ENCODE measurements around the gene KAT6B. TPM values are rescaled to one million over a fixed set of nuclear protein-coding genes. Genes with fewer than 3 reads are reported as not detected.

Gene KAT6B
- polyA plus RNA-seq, 2 donors, result 4.7 to 6.7 TPM

DNA sequence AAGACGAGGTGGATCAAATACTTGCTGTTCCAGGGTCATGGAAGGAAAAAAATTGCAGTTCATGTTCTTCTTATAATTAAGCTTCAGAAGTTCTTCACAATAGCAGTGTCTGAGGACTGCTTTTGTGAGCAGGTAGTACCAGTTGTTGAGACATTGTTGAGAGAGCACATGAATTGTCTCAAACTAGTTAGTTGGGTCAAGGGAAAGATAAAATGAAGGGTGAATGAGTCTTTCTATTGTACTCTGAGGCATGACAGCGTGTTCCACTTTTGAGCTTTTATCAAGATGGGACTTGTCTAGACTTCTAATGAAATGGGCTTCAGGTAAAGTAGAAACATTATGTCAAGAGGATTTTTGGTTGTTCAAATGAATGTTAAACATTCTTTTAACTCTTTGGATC, 26.0 kb downstream of the KAT6B start:
- Histone ChIP-seq H3K9me3 (ENCODE audit: control insufficient read depth in 2 of 2, insufficient read depth in 1 of 2, low read depth in 1 of 2, low read length in 1 of 2) (no peaks in the 10 kb centered on the region), H3K27me3 (ENCODE audit: control insufficient read depth in 1 of 2, insufficient read depth in 2 of 2, low read length in 2 of 2) (no peaks in the 10 kb centered on the region), H3K27ac (ENCODE audit: low read depth in 2 of 2, low read length in 1 of 2) (peak overlapping the region in 1 of 2 donors; percentile 31), H3K36me3 (ENCODE audit: control insufficient read depth in 2 of 2, insufficient read depth in 2 of 2, low read length in 1 of 2) (no peaks in the 10 kb centered on the region), H3K4me3 (ENCODE audit: low read depth in 1 of 2, low read length in 2 of 2) (no peak overlapping the region), H3K4me1 (ENCODE audit: control insufficient read depth in 2 of 2, insufficient read depth in 2 of 2, low read length in 1 of 2) (peaks cover 0 to 6% of the 10 kb centered on the region in 2 donors)
- 43 to 50% methylated on average over 2 of the region's 2 CpGs for WGBS, 2 donors

DNA sequence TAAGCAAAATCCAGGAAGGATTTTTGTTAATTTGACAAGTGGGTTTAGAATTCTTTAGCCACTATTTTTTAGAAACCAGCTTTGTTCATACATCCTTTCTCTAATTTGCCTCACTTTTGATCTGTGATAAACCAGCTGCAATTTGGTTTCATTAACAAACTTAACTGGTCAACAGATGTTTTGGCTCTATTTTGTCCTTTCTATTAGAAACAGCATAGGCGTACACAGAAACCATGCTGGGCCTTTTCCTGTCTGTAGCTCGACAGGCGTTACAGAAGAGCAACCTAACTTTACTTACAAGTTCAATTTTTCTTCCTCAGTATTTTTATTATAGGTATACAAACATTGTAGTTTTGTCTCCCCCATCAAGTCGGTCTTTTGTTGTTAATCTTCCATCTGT, 28.2 kb downstream of the KAT6B start:
- H3K27ac ChIP-seq (ENCODE audit: low read depth in 2 of 2, low read length in 1 of 2), result peak overlapping the region in 1 of 2 donors; percentile 63
- no peaks in the 10 kb centered on the region for H3K27me3 ChIP-seq (ENCODE audit: control insufficient read depth in 1 of 2, insufficient read depth in 2 of 2, low read length in 2 of 2)
- no peak overlapping the region for H3K4me3 ChIP-seq (ENCODE audit: low read depth in 1 of 2, low read length in 2 of 2)
- no peaks in the 10 kb centered on the region for H3K36me3 ChIP-seq (ENCODE audit: control insufficient read depth in 2 of 2, insufficient read depth in 2 of 2, low read length in 1 of 2)
- 48 to 60% methylated on average over 4 of the region's 4 CpGs for WGBS, 2 donors
- peaks cover 0 to 6% of the 10 kb centered on the region in 2 donors for H3K4me1 ChIP-seq (ENCODE audit: control insufficient read depth in 2 of 2, insufficient read depth in 2 of 2, low read length in 1 of 2)
- no peaks in the 10 kb centered on the region for H3K9me3 ChIP-seq (ENCODE audit: control insufficient read depth in 2 of 2, insufficient read depth in 1 of 2, low read depth in 1 of 2, low read length in 1 of 2)

DNA sequence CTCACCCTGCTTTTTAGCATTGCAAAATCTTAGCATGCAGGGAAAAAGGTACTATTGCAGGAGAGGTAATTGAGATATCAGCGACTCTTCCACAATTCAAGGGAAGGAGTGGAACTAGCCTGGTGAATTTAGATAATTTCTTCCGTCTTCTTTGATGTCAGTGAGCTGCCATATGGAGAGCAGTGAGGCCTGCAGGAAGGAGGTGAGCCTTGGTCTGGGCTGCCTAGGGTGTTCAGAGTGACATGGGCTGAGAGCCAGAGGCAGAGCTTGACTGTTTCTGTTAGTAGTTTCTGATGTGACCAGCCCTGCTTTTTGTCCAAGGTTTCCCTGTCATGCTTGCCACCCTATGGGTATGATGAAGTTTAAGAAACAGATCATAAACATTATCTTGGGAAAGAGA, 28.6 kb downstream of the KAT6B start:
- no peaks in the 10 kb centered on the region for H3K36me3 ChIP-seq (ENCODE audit: control insufficient read depth in 2 of 2, insufficient read depth in 2 of 2, low read length in 1 of 2)
- 50 to 51% methylated on average over 2 of the region's 2 CpGs for WGBS, 2 donors
- H3K4me1 ChIP-seq (ENCODE audit: control insufficient read depth in 2 of 2, insufficient read depth in 2 of 2, low read length in 1 of 2), result peaks cover 0 to 6% of the 10 kb centered on the region in 2 donors
- no peak overlapping the region for H3K4me3 ChIP-seq (ENCODE audit: low read depth in 1 of 2, low read length in 2 of 2)
- no peaks in the 10 kb centered on the region for H3K27me3 ChIP-seq (ENCODE audit: control insufficient read depth in 1 of 2, insufficient read depth in 2 of 2, low read length in 2 of 2)
- no peaks in the 10 kb centered on the region for H3K9me3 ChIP-seq (ENCODE audit: control insufficient read depth in 2 of 2, insufficient read depth in 1 of 2, low read depth in 1 of 2, low read length in 1 of 2)
- H3K27ac ChIP-seq (ENCODE audit: low read depth in 2 of 2, low read length in 1 of 2), result peak overlapping the region; percentile 63 to 81

DNA sequence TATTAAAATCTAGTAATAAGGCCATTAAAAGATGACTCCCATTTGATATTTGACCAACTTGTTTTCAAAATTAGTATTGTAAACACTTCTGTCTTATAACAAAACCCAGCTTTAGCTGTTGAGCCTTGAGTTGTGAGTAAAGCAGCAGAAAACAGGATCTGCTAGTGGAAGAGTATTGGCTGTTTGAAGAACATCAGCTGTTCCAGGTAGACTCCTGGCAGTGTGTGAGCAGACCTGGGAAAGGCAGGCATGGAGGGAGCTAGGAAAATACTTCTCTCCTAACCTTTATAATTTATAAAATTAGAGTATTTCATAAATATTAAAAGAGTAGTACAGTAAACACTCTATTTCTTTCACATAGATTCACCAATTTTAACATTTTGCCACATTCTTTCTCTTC, 29.0 kb downstream of the KAT6B start:
- H3K27me3 ChIP-seq (ENCODE audit: control insufficient read depth in 1 of 2, insufficient read depth in 2 of 2, low read length in 2 of 2), result no peaks in the 10 kb centered on the region
- H3K9me3 ChIP-seq (ENCODE audit: control insufficient read depth in 2 of 2, insufficient read depth in 1 of 2, low read depth in 1 of 2, low read length in 1 of 2), result no peaks in the 10 kb centered on the region
- H3K27ac ChIP-seq (ENCODE audit: low read depth in 2 of 2, low read length in 1 of 2), result peak overlapping the region in 1 of 2 donors; percentile 49
- H3K4me1 ChIP-seq (ENCODE audit: control insufficient read depth in 2 of 2, insufficient read depth in 2 of 2, low read length in 1 of 2), result peaks cover 0 to 6% of the 10 kb centered on the region in 2 donors
- no peak overlapping the region for H3K4me3 ChIP-seq (ENCODE audit: low read depth in 1 of 2, low read length in 2 of 2)
- H3K36me3 ChIP-seq (ENCODE audit: control insufficient read depth in 2 of 2, insufficient read depth in 2 of 2, low read length in 1 of 2), result no peaks in the 10 kb centered on the region

DNA sequence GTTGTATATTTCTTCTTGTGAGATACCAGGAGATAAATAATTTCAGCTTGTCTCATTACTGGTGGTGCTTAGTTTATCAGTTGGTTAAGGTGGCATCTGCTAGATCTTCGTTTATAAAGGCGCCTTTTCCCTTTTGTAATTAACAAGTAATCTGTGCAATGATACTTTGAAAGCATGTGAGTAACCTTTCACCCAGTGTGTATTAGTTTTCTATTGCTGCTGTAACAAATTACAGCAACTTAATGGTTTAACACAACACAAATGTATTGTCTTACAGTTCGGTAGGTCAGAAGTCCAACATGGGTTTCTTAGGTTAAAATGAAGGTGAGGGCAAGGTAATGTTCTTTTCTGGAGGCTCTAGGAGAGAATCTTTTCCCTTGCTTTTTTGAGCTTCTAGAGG, 30.5 kb downstream of the KAT6B start:
- Histone ChIP-seq H3K4me1 (ENCODE audit: control insufficient read depth in 2 of 2, insufficient read depth in 2 of 2, low read length in 1 of 2) (peaks cover 0 to 6% of the 10 kb centered on the region in 2 donors), H3K36me3 (ENCODE audit: control insufficient read depth in 2 of 2, insufficient read depth in 2 of 2, low read length in 1 of 2) (no peaks in the 10 kb centered on the region), H3K4me3 (ENCODE audit: low read depth in 1 of 2, low read length in 2 of 2) (no peak overlapping the region), H3K9me3 (ENCODE audit: control insufficient read depth in 2 of 2, insufficient read depth in 1 of 2, low read depth in 1 of 2, low read length in 1 of 2) (no peaks in the 10 kb centered on the region), H3K27ac (ENCODE audit: low read depth in 2 of 2, low read length in 1 of 2) (no peak overlapping the region), H3K27me3 (ENCODE audit: control insufficient read depth in 1 of 2, insufficient read depth in 2 of 2, low read length in 2 of 2) (no peaks in the 10 kb centered on the region)
- 97 to 100% methylated on average over 3 of the region's 3 CpGs for WGBS, 2 donors

DNA sequence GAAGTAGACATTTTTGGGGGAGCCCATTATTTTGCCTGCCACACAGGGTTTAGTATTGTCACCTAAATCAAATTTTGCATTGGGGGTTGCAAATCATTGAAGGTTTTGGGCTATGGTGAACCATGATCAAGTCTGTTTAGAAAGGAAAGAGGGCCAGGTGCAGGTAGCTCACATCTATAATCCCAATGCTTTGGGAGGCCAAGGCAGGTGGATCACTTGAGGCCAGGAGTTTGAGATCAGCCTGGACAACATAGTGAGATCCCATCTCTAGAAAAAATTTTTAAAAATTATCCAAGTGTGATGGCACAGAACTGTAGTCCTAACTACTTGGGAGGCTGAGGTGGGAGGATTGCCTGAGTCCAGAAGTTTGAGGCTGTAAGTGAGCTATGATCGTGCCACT, 31.2 kb downstream of the KAT6B start:
- Histone ChIP-seq H3K27ac (ENCODE audit: low read depth in 2 of 2, low read length in 1 of 2) (no peak overlapping the region), H3K27me3 (ENCODE audit: control insufficient read depth in 1 of 2, insufficient read depth in 2 of 2, low read length in 2 of 2) (no peaks in the 10 kb centered on the region), H3K36me3 (ENCODE audit: control insufficient read depth in 2 of 2, insufficient read depth in 2 of 2, low read length in 1 of 2) (no peaks in the 10 kb centered on the region), H3K4me1 (ENCODE audit: control insufficient read depth in 2 of 2, insufficient read depth in 2 of 2, low read length in 1 of 2) (peaks cover 0 to 6% of the 10 kb centered on the region in 2 donors), H3K4me3 (ENCODE audit: low read depth in 1 of 2, low read length in 2 of 2) (no peak overlapping the region), H3K9me3 (ENCODE audit: control insufficient read depth in 2 of 2, insufficient read depth in 1 of 2, low read depth in 1 of 2, low read length in 1 of 2) (no peaks in the 10 kb centered on the region)
- WGBS, 2 donors, result 100% methylated on average over 1 of the region's 1 CpG

DNA sequence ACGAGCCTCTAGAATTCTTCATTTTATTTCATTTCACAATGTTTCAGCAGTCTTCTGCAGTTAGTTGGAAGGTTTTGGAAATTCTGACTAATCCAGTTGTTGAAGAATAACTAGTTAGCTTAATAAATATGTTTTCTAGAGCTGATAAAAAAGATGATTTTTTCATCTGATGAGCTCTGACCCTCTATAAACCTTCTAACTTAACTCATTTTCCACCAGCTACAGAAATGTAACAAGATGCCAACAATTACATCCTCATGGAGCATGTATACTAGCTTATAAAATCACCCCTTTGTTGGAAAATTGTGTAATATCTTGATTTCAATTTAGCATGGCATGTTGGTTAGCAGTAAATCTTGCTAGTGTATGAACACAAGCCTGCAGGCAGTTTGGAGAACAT, 33.1 kb downstream of the KAT6B start:
- Histone ChIP-seq H3K27ac (ENCODE audit: low read depth in 2 of 2, low read length in 1 of 2) (no peak overlapping the region), H3K4me3 (ENCODE audit: low read depth in 1 of 2, low read length in 2 of 2) (no peak overlapping the region), H3K4me1 (ENCODE audit: control insufficient read depth in 2 of 2, insufficient read depth in 2 of 2, low read length in 1 of 2) (peaks cover 0 to 3% of the 10 kb centered on the region in 2 donors), H3K9me3 (ENCODE audit: control insufficient read depth in 2 of 2, insufficient read depth in 1 of 2, low read depth in 1 of 2, low read length in 1 of 2) (no peaks in the 10 kb centered on the region), H3K36me3 (ENCODE audit: control insufficient read depth in 2 of 2, insufficient read depth in 2 of 2, low read length in 1 of 2) (no peaks in the 10 kb centered on the region), H3K27me3 (ENCODE audit: control insufficient read depth in 1 of 2, insufficient read depth in 2 of 2, low read length in 2 of 2) (no peaks in the 10 kb centered on the region)
- 81 to 87% methylated on average over 1 of the region's 1 CpG for WGBS, 2 donors

DNA sequence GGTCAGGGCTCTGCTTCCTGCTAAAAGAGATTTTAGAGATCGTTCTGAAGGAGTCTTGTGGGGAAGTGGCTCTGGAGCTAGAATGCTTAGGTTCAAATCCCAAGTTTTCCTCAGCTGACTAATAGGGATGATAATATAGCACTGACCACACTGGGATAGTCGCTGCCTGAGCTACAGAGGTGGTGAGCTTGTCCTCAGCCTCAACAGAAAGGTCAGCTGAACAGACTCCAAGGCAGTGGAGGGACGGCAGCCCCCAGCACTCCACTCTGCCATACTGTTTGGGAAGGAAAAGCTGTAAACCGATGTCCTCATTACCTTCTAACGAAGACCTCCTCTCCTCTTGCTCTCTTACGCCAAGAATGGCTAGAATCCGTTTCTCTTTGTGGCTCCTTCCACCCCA, 36.2 kb downstream of the KAT6B start:
- H3K4me3 ChIP-seq (ENCODE audit: low read depth in 1 of 2, low read length in 2 of 2), result no peak overlapping the region
- H3K9me3 ChIP-seq (ENCODE audit: control insufficient read depth in 2 of 2, insufficient read depth in 1 of 2, low read depth in 1 of 2, low read length in 1 of 2), result no peaks in the 10 kb centered on the region
- H3K36me3 ChIP-seq (ENCODE audit: control insufficient read depth in 2 of 2, insufficient read depth in 2 of 2, low read length in 1 of 2), result no peaks in the 10 kb centered on the region
- no peak overlapping the region for H3K27ac ChIP-seq (ENCODE audit: low read depth in 2 of 2, low read length in 1 of 2)
- no peaks in the 10 kb centered on the region for H3K27me3 ChIP-seq (ENCODE audit: control insufficient read depth in 1 of 2, insufficient read depth in 2 of 2, low read length in 2 of 2)
- H3K4me1 ChIP-seq (ENCODE audit: control insufficient read depth in 2 of 2, insufficient read depth in 2 of 2, low read length in 1 of 2), result no peaks in the 10 kb centered on the region
- WGBS, 2 donors, result 89 to 92% methylated on average over 7 of the region's 7 CpGs

DNA sequence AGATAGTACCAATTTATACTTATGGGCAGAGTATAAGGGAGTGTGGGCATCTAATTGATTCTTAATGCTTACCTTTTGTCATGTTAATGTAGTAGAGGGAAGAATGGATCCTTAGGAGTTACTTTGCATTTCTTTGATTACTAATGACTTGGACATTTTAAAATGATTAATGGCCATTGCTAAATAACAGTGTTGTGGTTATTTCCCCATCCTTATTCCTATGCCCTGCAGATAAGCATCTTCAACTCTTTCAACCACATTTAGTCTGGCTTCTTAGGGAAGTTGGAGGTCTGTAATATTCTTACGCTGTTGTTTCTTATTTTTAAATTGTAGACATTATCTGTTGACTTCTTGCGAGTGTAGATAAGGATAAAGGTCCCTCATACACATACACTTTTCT, 37.2 kb downstream of the KAT6B start:
- no peaks in the 10 kb centered on the region for H3K36me3 ChIP-seq (ENCODE audit: control insufficient read depth in 2 of 2, insufficient read depth in 2 of 2, low read length in 1 of 2)
- H3K4me1 ChIP-seq (ENCODE audit: control insufficient read depth in 2 of 2, insufficient read depth in 2 of 2, low read length in 1 of 2), result no peaks in the 10 kb centered on the region
- H3K27ac ChIP-seq (ENCODE audit: low read depth in 2 of 2, low read length in 1 of 2), result no peak overlapping the region
- no peak overlapping the region for H3K4me3 ChIP-seq (ENCODE audit: low read depth in 1 of 2, low read length in 2 of 2)
- 77 to 96% methylated on average over 2 of the region's 2 CpGs for WGBS, 2 donors
- H3K9me3 ChIP-seq (ENCODE audit: control insufficient read depth in 2 of 2, insufficient read depth in 1 of 2, low read depth in 1 of 2, low read length in 1 of 2), result no peaks in the 10 kb centered on the region
- no peaks in the 10 kb centered on the region for H3K27me3 ChIP-seq (ENCODE audit: control insufficient read depth in 1 of 2, insufficient read depth in 2 of 2, low read length in 2 of 2)

DNA sequence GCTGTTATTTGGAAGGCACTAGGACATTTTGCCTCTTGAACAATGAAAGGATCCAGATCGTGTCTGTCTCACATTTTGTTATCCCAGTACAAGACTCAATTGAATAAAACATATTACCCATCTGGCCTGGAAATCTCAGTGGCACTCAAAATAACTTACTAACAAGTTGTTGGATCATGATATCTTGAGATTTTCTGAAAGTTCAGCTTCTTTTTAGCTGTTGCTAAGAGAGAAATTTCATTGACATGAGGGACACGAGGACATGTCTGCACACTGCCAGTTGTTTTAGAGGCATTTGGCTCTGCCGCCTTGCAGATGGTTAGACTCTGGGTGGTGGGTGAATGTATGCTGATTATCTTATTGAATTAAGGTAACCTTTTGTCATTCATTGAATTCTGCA, 41.0 kb downstream of the KAT6B start:
- Histone ChIP-seq H3K9me3 (ENCODE audit: control insufficient read depth in 2 of 2, insufficient read depth in 1 of 2, low read depth in 1 of 2, low read length in 1 of 2) (no peaks in the 10 kb centered on the region), H3K27me3 (ENCODE audit: control insufficient read depth in 1 of 2, insufficient read depth in 2 of 2, low read length in 2 of 2) (no peaks in the 10 kb centered on the region), H3K36me3 (ENCODE audit: control insufficient read depth in 2 of 2, insufficient read depth in 2 of 2, low read length in 1 of 2) (no peaks in the 10 kb centered on the region), H3K4me3 (ENCODE audit: low read depth in 1 of 2, low read length in 2 of 2) (no peak overlapping the region), H3K27ac (ENCODE audit: low read depth in 2 of 2, low read length in 1 of 2) (no peak overlapping the region), H3K4me1 (ENCODE audit: control insufficient read depth in 2 of 2, insufficient read depth in 2 of 2, low read length in 1 of 2) (peaks cover 0 to 2% of the 10 kb centered on the region in 2 donors)
- WGBS, 2 donors, result 81 to 88% methylated on average over 3 of the region's 3 CpGs
